PC-9 (cell line): Measurements from ENCODE around the gene PPFIA4.

Experiments
- CTCF ChIP-seq: fragments of 200-600 bp; sonication (generic); conservative IDR thresholded peaks from 2 replicates; pipeline ENCODE4 v1.6.1; 2017; ENCODE audit warnings: mixed run types, antibody characterized with exemption, mild to moderate bottlenecking, moderate library complexity
- EZH2 ChIP-seq: fragments of 200-600 bp; sonication (generic); IDR thresholded peaks from 2 replicates; pipeline ENCODE4 v1.8.0; 2017; ENCODE audit warnings: antibody characterized with exemption, low read depth

GRCh38 chr1:203072002-203072602, 45.8 kb downstream of the PPFIA4 start:
- TF ChIP-seq CTCF (no peak), EZH2 (no peak)
